Ovary (tissue), 9 donors: ENCODE measurements around the gene IGLON5. TPM values are rescaled to one million over a fixed set of nuclear protein-coding genes. Genes with fewer than 3 reads are reported as not detected.

Experiments used
- DNase-seq, 5 donors: peaks; one replicate each; pipeline ENCODE4 v3.0.0-alpha.2; 2019 to 2020
- H3K27ac ChIP-seq, 2 donors: fragments of 200-600 bp; one replicate each; pipeline versions ENCODE4 v1.5.1 to v1.8.0; 2019 to 2022
- H3K27me3 ChIP-seq: fragments of 200-600 bp; one replicate; pipeline ENCODE4 v1.8.0; 2022
- H3K36me3 ChIP-seq: fragments of 200-600 bp; sonication (generic); one replicate; pipeline ENCODE4 v1.5.1; 2019
- H3K4me1 ChIP-seq: one replicate; pipeline ENCODE4 v1.8.1; 2013; ENCODE audit warnings: mild to moderate bottlenecking, moderate library complexity; ENCODE audit not compliant: insufficient read depth
- H3K4me3 ChIP-seq: fragments of 200-600 bp; sonication (generic); one replicate; pipeline ENCODE4 v1.5.1; 2017
- H3K9me3 ChIP-seq, 2 donors: fragments of 200-600 bp in 1 of 2; sonication (generic) in 1 of 2; one replicate each; pipeline versions ENCODE4 v1.5.1 to v1.8.1; 2013 to 2019; ENCODE audit warnings: mild to moderate bottlenecking in 1 of 2, moderate library complexity in 1 of 2
- CTCF ChIP-seq, 3 donors: fragments of 450-650 bp in 2 of 3; fragments of 200-600 bp in 1 of 3; IDR thresholded peaks; one replicate each; pipeline versions ENCODE4 v1.5.1 to v1.8.0; 2016 to 2022; ENCODE audit warnings: antibody characterized with exemption in 3 of 3, mild to moderate bottlenecking in 1 of 3
- EP300 ChIP-seq: sonication (generic); formaldehyde crosslinking; IDR thresholded peaks from one replicate; pipeline ENCODE4 v1.6.1; 2017; ENCODE audit warnings: antibody characterized with exemption
- POLR2A ChIP-seq: fragments of 450-650 bp; IDR thresholded peaks from one replicate; pipeline ENCODE4 v1.6.1; 2017; ENCODE audit warnings: antibody characterized with exemption, mild to moderate bottlenecking, moderate library complexity
- WGBS, 3 donors: extraction: QIAGEN DNeasy Blood & Tissue Kit in 1 of 3; methylation state at CpG; one replicate each; pipeline versions ENCODE4 v1.1.5 to v1.1.7; 2013 to 2017; 5-methylcytosine and 5-hydroxymethylcytosine counted together
- intact Hi-C, 4 donors: fragments of 100-400 bp; cut with DNase I; formaldehyde crosslinking; loops; one replicate each; pipeline versions ENCODE4 v1.11.0 to v1.15.1; 2022 to 2023
- polyA plus RNA-seq, 2 donors: library from polyadenylated mRNA; stranded (reverse); fragments of 200-250 nt in 1 of 2; fragments of 350-450 nt in 1 of 2; fragmentation: Illumina TruSeq in 1 of 2; extraction: RNeasy Lipid Tissue Mini Kit (QIAGEN cat#74804) in 1 of 2; gene quantifications; one replicate each; pipeline ENCODE4 v1.2.3, GENCODE V29; 2013 to 2014
- total RNA-seq, 7 donors: library from RNA; depleted of rRNA in 2 of 7; stranded (reverse); fragments of >200 nt in 2 of 7; fragmentation: NEBNext Ultra II Directional in 3 of 7; extraction: Animal tissue kit (Norgen Biotek cat#: 25700) in 3 of 7; gene quantifications; one replicate each; pipeline versions ENCODE4 v1.1.0 to v1.2.4, GENCODE V29; 2016 to 2023
- donor health status: DM: no; HTN: no; CAD: no; lungs with moderate emphysema.
- donor health status: DM: no; HTN: no; CAD: no.
- donor health status: Bipolar disorder and iron deficiency.
- donor health status: DM: yes; HTN: yes; CAD: no.
- donor health status: DM: no; HTN: no; CAD: no.
- donor health status: DM: yes; HTN: yes; CAD: no.

The IGLON5 gene
- total and polyA plus RNA-seq, 9 donors: 0.08 to 1.6 (median 0.29) TPM; not detected in 1

- Histone ChIP-seq H3K4me3 (peak within 1 kb of the TSS; percentile 95), H3K36me3 (no peaks in the 10 kb centered on the region), H3K27me3 (no peaks in the 10 kb centered on the region), H3K27ac (peak within 1 kb of the TSS; percentile 41 to 51), H3K4me1 (peaks cover 7% of the 10 kb centered on the region), H3K9me3 (no peaks in the 10 kb centered on the region)
- intact Hi-C loops: loop anchor here in 1 of 4 donors (10.0 kb wide), 1 partner anchor 336 kb away; no protein-coding TSS in a partner anchor
- 46 to 52% (median 47%) methylated on average over 21 to 23 of the region's 23 CpGs for WGBS, 3 donors
- DNase-seq: peak in 4 of 5 donors; percentile 29 to 48 (median 42)
- TF ChIP-seq EP300: no peak
- TF ChIP-seq POLR2A: no peak
- TF ChIP-seq CTCF (IDR thresholded peaks at IDR 0.05): no peak
These were observed 57.2 kb downstream of the IGLON5 start, which contains the start of gene CLDND2 for GRCh38 chr19:51368366-51369282. Gene CLDND2, minus strand, starts transcription at chr19:51369003. Its CDS starts 426 bp downstream, at chr19:51368577.

- intact Hi-C loops: no loop called here
- peaks cover 7% of the 10 kb centered on the region for H3K4me1 ChIP-seq
- H3K36me3 ChIP-seq: no peaks in the 10 kb centered on the region
- H3K9me3 ChIP-seq: no peaks in the 10 kb centered on the region
- no peak for DNase-seq
- no peak overlapping the region for H3K27ac ChIP-seq
- H3K27me3 ChIP-seq: no peaks in the 10 kb centered on the region
- H3K4me3 ChIP-seq: no peak overlapping the region
- no peak for TF ChIP-seq CTCF (IDR thresholded peaks at IDR 0.05)
- no peak for TF ChIP-seq EP300
- TF ChIP-seq POLR2A: no peak
- 53 to 54% (median 53%) methylated on average over 4 of the region's 4 CpGs for WGBS, 3 donors
These were observed 58.8 kb downstream of the IGLON5 start for GRCh38 chr19:51370230-51370629.

- Histone ChIP-seq H3K9me3 (no peaks in the 10 kb centered on the region), H3K36me3 (no peaks in the 10 kb centered on the region), H3K4me1 (peaks cover 4% of the 10 kb centered on the region), H3K27me3 (no peaks in the 10 kb centered on the region), H3K27ac (no peak overlapping the region), H3K4me3 (no peak overlapping the region)
- DNase-seq: no peak
- 62 to 72% (median 66%) methylated on average over 8 of the region's 8 CpGs for WGBS, 3 donors
- TF ChIP-seq CTCF (IDR thresholded peaks at IDR 0.05) (no peak), EP300 (no peak), POLR2A (no peak)
- intact Hi-C loops: no loop called here
These were observed 59.8 kb downstream of the IGLON5 start for GRCh38 chr19:51371186-51371690.

- Histone ChIP-seq H3K27me3 (no peaks in the 10 kb centered on the region), H3K9me3 (no peaks in the 10 kb centered on the region), H3K27ac (no peak overlapping the region), H3K36me3 (no peaks in the 10 kb centered on the region), H3K4me3 (no peak overlapping the region), H3K4me1 (peaks cover 4% of the 10 kb centered on the region)
- WGBS, 3 donors: 77 to 82% (median 77%) methylated on average over 18 of the region's 18 CpGs
- DNase-seq: no peak
- intact Hi-C loops: no loop called here
- no peak for TF ChIP-seq POLR2A
- no peak for TF ChIP-seq EP300
- no peak for TF ChIP-seq CTCF (IDR thresholded peaks at IDR 0.05)
These were observed 60.7 kb downstream of the IGLON5 start for GRCh38 chr19:51372021-51372648.
